GM21381 (cell line): ENCODE measurements around the gene IRF7.

Experiments
- ATAC-seq: cut with Tn5 transposase; IDR thresholded peaks from one replicate; pipeline ENCODE4 v1.9.1; 2021; ENCODE audit warnings: mild to moderate bottlenecking, moderate library complexity; ENCODE audit not compliant: unreplicated experiment

IRF7 gene

DNA sequence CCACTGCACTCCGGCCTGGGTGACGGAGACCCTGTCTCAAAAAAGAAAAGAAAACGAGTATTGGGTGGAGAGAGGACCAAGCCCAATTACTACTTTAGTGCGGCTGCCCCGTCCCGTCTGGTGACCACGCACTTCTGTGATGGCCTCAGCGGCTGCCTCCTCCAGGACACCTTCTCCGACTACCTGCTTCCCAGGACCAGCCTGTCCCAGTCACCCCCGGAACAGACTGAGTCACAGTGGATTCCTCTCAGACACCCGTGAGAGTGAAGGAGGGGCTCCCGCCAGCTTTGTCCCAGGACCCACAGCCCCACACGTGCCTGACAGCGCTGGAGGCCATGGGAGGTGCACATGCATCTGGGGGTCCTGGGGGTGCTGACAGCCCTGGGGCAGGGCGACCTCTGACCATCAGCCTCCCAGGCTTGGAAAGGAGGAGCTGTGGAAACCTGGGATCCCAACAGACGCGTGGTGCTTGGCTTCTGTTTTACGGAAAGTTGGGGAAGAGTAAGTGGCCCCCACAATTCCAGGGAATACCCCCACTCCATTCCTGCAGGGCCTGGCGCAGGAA is 26.1 kb upstream of the IRF7 start:
- no peak for ATAC-seq

DNA sequence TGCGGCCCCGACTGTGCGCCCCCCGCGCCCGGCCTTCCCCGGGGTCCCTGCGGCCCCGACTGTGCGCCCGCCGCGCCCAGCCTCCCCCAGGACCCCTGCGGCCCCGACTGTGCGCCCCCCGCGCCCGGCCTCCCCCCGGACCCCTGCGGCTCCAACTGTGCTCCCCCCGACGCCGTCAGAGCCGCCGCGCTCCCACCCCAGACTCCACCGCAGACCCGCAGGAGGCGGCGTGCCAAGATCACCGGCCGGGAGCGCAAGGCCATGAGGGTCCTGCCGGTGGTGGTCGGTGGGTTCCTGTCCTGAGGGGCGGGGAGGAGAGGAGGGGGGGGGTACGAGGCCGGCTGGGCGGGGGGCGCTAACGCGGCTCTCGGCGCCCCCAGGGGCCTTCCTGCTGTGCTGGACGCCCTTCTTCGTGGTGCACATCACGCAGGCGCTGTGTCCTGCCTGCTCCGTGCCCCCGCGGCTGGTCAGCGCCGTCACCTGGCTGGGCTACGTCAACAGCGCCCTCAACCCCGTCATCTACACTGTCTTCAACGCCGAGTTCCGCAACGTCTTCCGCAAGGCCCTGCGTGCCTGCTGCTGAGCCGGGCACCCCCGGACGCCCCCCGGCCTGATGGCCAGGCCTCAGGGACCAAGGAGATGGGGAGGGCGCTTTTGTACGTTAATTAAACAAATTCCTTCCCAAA is 24.4 kb upstream of the IRF7 start:
- ATAC-seq, result no peak

DNA sequence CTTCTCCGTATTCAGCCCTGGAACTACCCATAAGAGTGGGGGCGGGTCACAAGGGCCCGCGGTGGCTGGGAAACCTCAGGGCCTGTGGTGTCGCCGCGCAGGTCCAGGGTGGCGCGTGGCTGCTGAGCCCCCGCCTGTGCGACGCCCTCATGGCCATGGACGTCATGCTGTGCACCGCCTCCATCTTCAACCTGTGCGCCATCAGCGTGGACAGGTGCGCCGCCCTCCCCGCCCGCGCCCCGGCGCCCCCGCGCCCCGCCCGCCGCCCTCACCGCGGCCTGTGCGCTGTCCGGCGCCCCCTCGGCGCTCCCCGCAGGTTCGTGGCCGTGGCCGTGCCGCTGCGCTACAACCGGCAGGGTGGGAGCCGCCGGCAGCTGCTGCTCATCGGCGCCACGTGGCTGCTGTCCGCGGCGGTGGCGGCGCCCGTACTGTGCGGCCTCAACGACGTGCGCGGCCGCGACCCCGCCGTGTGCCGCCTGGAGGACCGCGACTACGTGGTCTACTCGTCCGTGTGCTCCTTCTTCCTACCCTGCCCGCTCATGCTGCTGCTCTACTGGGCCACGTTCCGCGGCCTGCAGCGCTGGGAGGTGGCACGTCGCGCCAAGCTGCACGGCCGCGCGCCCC is 23.7 kb upstream of the IRF7 start:
- ATAC-seq, result no peak

GRCh38 chr11:638631-639331 is 23.0 kb upstream of the IRF7 start:
- ATAC-seq, result no peak

GRCh38 chr11:637593-638521 is 22.1 kb upstream of the IRF7 start:
- ATAC-seq, result no peak

- ATAC-seq, result no peak
Observed at GRCh38 chr11:637333-637592, 21.5 kb upstream of the IRF7 start.

DNA sequence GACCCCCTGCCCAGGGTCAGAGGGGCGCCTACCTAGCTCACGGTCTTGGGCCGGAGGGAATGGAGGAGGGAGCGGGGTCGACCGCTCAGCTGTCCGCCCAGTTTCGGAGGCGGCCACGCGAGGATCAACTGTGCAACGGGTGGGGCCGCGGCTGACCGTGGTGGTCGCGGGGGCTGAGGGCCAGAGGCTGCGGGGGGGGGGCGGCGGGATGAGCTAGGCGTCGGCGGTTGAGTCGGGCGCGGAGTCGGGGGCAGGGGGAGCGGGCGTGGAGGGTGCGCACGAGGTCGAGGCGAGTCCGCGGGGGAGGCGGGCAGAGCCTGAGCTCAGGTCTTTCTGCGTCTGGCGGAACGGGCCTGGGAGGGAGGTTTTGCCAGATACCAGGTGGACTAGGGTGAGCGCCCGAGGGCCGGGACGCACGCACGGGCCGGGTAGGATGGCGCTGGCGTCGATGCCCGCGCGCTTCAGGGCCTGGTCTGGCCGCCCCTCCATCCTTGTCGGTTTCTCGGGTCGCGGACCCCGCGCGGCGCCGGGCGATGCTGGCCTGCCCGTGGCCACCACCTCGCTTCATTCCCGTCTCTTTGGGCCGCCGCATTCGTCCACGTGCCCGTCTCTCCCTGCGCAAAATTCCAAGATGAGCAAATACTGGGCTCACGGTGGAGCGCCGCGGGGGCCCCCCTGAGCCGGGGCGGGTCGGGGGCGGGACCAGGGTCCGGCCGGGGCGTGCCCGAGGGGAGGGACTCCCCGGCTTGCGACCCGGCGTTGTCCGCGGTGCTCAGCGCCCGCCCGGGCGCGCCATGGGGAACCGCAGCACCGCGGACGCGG is 21.0 kb upstream of the IRF7 start, which contains the start of gene DRD4:
Gene DRD4 (plus strand): TSS at position 759 of the 822 bp plus-strand sequence. CDS start 36 bp downstream, at position 795.
- no peak for ATAC-seq

- no peak for ATAC-seq
Observed at GRCh38 chr11:635945-636510, 20.3 kb upstream of the IRF7 start.

- ATAC-seq, result no peak
Observed at GRCh38 chr11:630871-631270, 15.1 kb upstream of the IRF7 start.

DNA sequence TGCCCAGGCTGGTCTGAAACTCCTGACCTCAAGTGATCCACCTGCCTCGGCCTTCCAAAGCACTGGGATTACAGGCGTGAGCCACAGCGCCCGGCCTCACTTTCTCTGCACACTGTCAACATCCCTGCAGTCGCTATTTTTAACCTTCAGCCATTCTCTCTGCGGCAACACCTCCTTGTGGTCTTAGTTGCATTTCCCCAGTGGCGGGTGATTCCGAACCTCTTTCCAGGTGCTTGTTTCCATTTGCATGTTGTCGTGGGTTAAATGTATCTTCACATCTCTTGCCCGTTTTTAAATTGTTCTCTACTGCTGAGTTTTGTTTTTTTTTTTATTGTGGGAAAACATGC is 13.5 kb upstream of the IRF7 start:
- ATAC-seq, result no peak

GRCh38 chr11:628056-628455 is 12.3 kb upstream of the IRF7 start:
- ATAC-seq, result no peak

- ATAC-seq, result no peak
Observed at GRCh38 chr11:627308-627576, 11.5 kb upstream of the IRF7 start.

- ATAC-seq, result no peak
Observed at GRCh38 chr11:626475-627307, 10.9 kb upstream of the IRF7 start, which contains the start of gene SCT. Gene SCT, minus strand, starts transcription at chr11:627181. Its CDS starts 38 bp downstream, at chr11:627143.

DNA sequence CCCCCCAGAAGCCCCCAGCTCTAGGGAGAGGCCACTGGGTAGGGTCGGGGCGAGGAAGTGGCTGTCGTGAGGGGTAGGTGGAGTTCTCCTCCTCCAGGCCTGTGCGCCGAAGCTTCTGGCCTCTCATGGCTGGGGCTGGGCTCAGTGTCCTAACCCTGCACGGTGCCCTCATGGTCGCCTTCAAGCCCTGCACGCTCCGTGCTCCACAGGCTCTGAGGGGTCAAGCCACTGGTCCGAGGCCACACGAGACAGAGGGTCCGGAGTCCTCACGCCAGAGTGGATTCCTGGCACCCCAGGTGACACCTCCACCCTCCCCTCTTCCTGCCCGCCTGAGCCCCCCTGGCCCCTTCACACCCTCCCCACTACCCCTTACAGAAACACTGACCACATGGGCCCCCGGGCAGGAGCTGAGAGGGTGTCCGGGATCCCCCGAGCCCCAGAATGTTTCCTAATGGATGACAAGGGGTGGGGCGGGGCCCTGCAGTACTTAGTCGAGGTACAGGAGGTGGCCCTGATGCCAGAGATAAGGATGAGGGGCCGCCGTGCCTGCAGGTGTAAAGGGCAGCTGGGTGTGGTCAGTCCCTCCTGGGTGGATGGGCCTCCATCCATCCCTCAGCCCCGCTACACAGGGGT is 10.0 kb upstream of the IRF7 start:
- no peak for ATAC-seq

DNA sequence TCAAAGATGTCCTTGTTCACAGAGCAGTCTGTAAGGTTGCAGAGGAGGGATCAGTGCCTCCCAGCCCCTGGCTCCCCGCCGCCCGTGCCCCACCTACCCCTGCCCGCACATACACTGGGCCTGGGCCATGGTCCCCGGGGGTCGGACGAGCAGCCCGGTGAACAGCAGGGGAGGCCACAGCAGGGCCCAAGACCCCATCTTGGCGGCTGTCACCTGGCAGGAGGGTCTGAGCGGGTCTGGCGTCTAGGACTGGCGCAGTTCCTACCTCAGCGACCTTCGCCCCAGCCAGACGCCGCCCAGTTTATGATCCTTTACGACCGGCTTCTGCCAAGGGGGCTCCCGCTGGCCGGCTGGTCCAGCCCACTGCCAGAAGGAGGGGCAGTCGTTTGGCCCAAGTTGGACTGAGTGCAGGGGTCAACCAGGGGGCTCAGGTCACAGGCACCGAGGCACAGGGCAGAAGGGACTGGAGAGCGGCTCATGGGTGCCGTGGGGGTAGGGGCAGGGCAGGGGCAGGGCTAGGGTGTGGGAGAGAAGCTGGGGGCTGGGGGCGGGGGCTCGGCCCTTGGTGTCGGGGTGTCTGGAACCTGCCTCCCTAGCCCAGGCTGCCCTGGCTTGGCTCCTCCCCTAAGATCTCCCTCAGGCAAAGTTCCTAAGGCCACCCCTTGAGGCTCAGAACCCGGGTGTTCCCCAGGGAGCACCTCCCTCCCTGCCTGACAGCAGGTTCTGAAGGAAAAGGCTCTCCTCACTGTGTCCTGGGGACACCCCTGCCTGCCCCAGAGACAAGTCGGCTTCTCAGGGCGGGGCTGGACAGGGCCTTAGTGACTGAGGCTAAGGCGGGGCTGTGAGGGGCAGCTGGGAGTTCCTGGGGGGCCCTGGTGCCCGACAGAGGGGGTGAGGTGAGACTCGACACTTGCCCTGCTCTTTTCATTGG is 9.2 kb upstream of the IRF7 start, which contains the start of gene CDHR5:
Gene CDHR5 (minus strand): TSS at position 251 of the 931 bp plus-strand sequence. CDS start 53 bp downstream, at position 198.
- ATAC-seq, result no peak

DNA sequence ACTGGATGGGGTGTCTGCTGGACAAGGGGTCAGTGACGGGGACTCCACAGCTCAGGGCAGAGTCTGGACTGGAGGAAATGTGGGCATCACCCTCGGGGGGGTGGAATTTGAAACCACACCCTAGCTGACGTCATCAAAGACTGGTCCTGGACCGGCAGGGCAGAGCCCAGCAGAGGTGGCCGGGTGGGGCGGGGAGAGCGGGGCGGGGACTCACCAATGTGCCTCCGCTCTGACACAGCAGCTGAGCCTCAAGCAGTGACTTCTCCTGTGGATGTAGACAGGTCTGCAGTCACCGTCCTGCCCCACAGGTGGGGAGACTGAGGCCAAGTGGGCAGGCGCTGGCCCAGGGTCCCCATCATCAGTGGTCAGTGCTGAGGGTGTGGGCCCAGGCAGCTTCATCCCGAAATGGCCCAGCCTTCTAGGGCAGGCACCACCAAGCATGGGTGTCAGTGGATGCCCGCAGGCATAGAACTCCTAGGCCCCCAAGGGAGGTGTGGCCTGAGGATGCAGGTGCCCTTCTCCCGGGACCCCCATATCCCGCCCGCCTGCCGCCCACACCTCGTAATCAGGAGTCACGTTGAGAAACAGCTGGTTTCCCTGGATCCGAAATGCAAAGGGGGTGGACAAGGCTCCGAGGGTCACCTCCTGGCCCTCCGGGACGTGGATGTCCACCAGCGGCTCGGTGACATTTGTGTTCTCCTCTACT is 8.4 kb upstream of the IRF7 start:
- ATAC-seq, result no peak

DNA sequence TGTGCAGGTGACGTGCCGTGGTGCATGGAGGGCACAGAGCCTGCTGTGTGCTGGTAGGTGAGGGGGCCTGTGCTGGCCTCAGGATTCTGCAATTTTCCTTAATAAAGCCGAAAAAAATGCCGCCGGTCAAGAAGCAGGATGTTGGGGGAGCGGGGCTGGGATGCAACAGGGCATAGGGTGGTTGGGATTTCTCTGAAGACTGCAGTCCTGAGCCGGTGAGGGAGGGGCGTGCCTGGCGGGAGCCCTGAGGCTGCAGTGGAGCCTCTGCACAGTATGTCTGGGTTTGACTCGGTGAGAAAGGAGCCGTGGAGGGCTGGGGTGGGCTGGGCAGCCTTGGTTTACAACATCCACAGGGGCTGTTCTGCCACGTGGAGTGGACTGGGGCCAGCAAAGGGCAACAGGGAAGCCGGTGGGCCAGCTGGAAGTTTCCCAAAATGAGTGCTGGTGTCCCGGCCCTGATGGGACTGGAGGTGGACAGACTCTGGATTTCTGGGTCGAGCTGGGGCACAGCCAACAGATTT is 7.7 kb upstream of the IRF7 start:
- no peak for ATAC-seq
